Mammary epithelial cell (primary cell): Measurements from ENCODE around the gene STC2.

Source experiments
- CTCF ChIP-seq, 2 donors: IDR thresholded peaks in 1 of 2; conservative IDR thresholded peaks in 1 of 2; 2 replicates each; pipeline ENCODE4 v1.5.1; 2011 to 2012; ENCODE audit warnings: inconsistent platforms in 2 of 2, low read length in 2 of 2, mild to moderate bottlenecking in 2 of 2, control low read depth in 1 of 2, low read depth in 1 of 2; ENCODE audit not compliant: insufficient read depth in 1 of 2; ENCODE audit errors: extremely low read depth in 1 of 2
- EZH2 ChIP-seq: IDR thresholded peaks from 2 replicates; pipeline ENCODE4 v1.6.1; 2012; ENCODE audit warnings: low read length, inconsistent platforms, borderline replicate concordance

DNA sequence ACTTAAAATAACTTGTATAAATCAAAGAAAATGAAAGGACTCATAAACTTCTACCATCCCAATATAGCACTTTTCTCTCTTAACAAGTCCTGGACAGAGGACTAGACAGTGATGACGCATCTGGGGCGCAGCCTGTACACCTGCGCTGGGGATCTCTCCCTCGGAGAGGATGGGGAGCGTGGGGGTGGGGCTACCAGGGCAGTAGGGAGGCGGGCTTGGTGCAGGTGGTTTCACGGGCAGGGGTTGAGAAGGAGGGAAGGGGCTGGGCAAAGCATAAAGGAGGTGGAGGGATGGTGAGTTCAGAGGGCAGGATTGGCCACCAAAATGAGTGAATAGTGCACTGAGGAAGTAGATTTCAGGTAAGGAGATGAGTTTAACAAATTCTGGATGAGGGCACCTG, 41.1 kb downstream of the STC2 start:
- TF ChIP-seq CTCF (conservative IDR thresholded peaks at IDR 0.05 in 1 of 2, IDR thresholded peaks at IDR 0.05 in 1 of 2; ENCODE audit: extremely low read depth in 1 of 2, insufficient read depth in 1 of 2, low read depth in 1 of 2, low read length in 2 of 2) (no peak), EZH2 (no peak)
